Sigmoid colon (tissue), 4 donors: ENCODE measurements around the gene MUC5B.

Source experiments
- EP300 ChIP-seq, 4 donors: sonication (generic); formaldehyde crosslinking; IDR thresholded peaks; one replicate each; pipeline ENCODE4 v1.6.1; 2017; ENCODE audit warnings: antibody characterized with exemption in 4 of 4
- TF ChIP-seq, protein P1 (sequence below), 4 experiments: fragments of 450-650 bp in 3 of 4; fragments of 200-600 bp in 1 of 4; IDR thresholded peaks; one replicate each; pipeline ENCODE4 v1.5.1; 2016 to 2019; ENCODE audit warnings: antibody characterized with exemption in 4 of 4, mild to moderate bottlenecking in 3 of 4, moderate library complexity in 2 of 4

DNA sequence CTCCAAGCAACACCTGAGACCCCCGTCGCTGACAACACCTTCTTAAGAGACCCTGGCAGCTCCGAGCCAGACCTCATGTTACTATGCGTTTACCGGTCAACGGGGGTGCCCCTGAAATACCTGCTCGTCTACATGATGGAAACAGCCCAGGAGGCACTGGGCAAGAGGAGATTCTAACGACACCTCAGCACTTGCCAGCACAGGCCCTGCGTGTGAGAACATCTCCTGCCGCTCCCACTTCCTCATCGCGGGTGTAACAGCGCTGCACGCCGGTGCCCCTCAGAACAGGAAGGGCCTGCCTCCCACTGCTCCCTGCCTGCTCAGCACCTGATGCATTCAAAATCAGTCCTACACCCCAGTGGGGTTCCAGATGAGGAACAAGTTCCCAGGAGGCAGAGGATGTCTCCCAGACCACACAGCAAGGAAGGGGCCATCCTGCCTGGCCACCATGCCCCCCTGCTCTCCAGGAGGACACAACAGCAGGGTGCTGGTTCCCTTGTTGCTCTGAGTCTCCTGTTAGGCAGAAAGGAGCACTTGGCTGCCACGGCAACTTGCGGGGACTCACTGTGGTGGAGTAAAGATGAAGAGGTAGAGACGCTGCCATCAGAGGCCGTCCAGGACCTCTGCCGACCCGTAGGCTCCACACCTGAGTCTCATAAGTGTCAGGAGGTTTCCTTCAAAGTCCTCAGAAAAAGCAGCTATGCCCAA, 84.5 kb downstream of the MUC5B start:
- TF ChIP-seq, protein P1, sequence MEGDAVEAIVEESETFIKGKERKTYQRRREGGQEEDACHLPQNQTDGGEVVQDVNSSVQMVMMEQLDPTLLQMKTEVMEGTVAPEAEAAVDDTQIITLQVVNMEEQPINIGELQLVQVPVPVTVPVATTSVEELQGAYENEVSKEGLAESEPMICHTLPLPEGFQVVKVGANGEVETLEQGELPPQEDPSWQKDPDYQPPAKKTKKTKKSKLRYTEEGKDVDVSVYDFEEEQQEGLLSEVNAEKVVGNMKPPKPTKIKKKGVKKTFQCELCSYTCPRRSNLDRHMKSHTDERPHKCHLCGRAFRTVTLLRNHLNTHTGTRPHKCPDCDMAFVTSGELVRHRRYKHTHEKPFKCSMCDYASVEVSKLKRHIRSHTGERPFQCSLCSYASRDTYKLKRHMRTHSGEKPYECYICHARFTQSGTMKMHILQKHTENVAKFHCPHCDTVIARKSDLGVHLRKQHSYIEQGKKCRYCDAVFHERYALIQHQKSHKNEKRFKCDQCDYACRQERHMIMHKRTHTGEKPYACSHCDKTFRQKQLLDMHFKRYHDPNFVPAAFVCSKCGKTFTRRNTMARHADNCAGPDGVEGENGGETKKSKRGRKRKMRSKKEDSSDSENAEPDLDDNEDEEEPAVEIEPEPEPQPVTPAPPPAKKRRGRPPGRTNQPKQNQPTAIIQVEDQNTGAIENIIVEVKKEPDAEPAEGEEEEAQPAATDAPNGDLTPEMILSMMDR (IDR thresholded peaks at IDR 0.05), result no peak
- TF ChIP-seq EP300 (IDR thresholded peaks at IDR 0.05), result no peak
